Measurements from ENCODE around the gene NOTCH1. TPM values are rescaled to one million over a fixed set of nuclear protein-coding genes. Genes with fewer than 3 reads are reported as not detected.

Gene NOTCH1
- total RNA-seq, 1 experiment from 2014 or later = 17.7 TPM

DNA sequence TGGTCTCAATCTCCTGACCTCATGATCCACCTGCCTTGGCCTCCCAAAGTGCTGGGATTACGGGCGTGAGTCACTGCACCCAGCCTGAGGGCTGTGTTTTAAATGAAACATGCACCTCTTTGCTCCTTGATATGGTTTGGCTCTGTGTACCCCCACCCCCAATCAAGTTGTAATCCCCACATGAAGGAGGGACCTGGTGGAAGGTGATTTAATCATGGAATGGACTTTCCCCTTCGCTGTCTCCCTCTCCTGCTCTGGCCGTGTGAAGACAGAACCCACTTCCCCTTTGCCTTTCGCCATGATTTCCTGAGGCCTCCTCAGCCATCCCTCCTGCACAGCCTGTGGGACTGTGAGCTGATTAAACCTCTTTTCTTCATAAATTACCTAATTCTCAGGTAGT, 12.5 kb upstream of the NOTCH1 start:
- CTCF ChIA-PET = interaction anchor here (0.6 to 0.7 kb wide), 2 partner anchors 75 to 415 kb away, joined by 3 to 6 read pairs; partner anchors contain the start of gene SEC16A
- DNase-seq = no peak

GRCh38 chr9:136557036-136557435, 11.2 kb upstream of the NOTCH1 start:
- Mint-ChIP-seq H3K36me3 (ENCODE audit: insufficient read depth, unreplicated experiment) (no peaks in the 10 kb centered on the region), H3K27ac (ENCODE audit: unreplicated experiment) (no peak overlapping the region), H3K4me3 (ENCODE audit: low read depth, unreplicated experiment) (no peak overlapping the region), H3K9me3 (ENCODE audit: low read depth, unreplicated experiment) (peaks cover 4% of the 10 kb centered on the region), H3K4me1 (ENCODE audit: low read depth, unreplicated experiment) (peaks cover 10% of the 10 kb centered on the region), H3K27me3 (ENCODE audit: unreplicated experiment) (no peaks in the 10 kb centered on the region)
- TF ChIP-seq, protein P1, sequence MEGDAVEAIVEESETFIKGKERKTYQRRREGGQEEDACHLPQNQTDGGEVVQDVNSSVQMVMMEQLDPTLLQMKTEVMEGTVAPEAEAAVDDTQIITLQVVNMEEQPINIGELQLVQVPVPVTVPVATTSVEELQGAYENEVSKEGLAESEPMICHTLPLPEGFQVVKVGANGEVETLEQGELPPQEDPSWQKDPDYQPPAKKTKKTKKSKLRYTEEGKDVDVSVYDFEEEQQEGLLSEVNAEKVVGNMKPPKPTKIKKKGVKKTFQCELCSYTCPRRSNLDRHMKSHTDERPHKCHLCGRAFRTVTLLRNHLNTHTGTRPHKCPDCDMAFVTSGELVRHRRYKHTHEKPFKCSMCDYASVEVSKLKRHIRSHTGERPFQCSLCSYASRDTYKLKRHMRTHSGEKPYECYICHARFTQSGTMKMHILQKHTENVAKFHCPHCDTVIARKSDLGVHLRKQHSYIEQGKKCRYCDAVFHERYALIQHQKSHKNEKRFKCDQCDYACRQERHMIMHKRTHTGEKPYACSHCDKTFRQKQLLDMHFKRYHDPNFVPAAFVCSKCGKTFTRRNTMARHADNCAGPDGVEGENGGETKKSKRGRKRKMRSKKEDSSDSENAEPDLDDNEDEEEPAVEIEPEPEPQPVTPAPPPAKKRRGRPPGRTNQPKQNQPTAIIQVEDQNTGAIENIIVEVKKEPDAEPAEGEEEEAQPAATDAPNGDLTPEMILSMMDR (IDR thresholded peaks at IDR 0.05; ENCODE audit: unreplicated experiment) = no peak
- intact Hi-C loops (cut with micrococcal nuclease; ENCODE audit: unreplicated experiment) = no loop called here
- no peak for DNase-seq
- no TSS peak for BruUV-seq (replicated peaks)
- CTCF ChIA-PET = no interaction called here

More for the DNA sequence above, 12.5 kb upstream of the NOTCH1 start:
- peaks cover 10% of the 10 kb centered on the region for H3K4me1 Mint-ChIP-seq (ENCODE audit: low read depth, unreplicated experiment)
- peaks cover 4% of the 10 kb centered on the region for H3K9me3 Mint-ChIP-seq (ENCODE audit: low read depth, unreplicated experiment)
- TF ChIP-seq, protein P1 (IDR thresholded peaks at IDR 0.05; ENCODE audit: unreplicated experiment) = no peak
- H3K27me3 Mint-ChIP-seq (ENCODE audit: unreplicated experiment) = no peaks in the 10 kb centered on the region
- no peaks in the 10 kb centered on the region for H3K36me3 Mint-ChIP-seq (ENCODE audit: insufficient read depth, unreplicated experiment)
- no peak overlapping the region for H3K27ac Mint-ChIP-seq (ENCODE audit: unreplicated experiment)
- intact Hi-C loops (cut with micrococcal nuclease; ENCODE audit: unreplicated experiment) = no loop called here
- H3K4me3 Mint-ChIP-seq (ENCODE audit: low read depth, unreplicated experiment) = no peak overlapping the region
- no TSS peak for BruUV-seq (replicated peaks)

- Mint-ChIP-seq H3K9me3 (ENCODE audit: low read depth, unreplicated experiment) (peaks cover 4% of the 10 kb centered on the region), H3K27ac (ENCODE audit: unreplicated experiment) (no peak overlapping the region), H3K4me1 (ENCODE audit: low read depth, unreplicated experiment) (peaks cover 18% of the 10 kb centered on the region), H3K4me3 (ENCODE audit: low read depth, unreplicated experiment) (no peak overlapping the region), H3K27me3 (ENCODE audit: unreplicated experiment) (no peaks in the 10 kb centered on the region), H3K36me3 (ENCODE audit: insufficient read depth, unreplicated experiment) (no peaks in the 10 kb centered on the region)
- TF ChIP-seq, protein P1 (IDR thresholded peaks at IDR 0.05; ENCODE audit: unreplicated experiment) = no peak
- CTCF ChIA-PET = no interaction called here
- no peak for DNase-seq
- BruUV-seq (replicated peaks) = no TSS peak
- intact Hi-C loops (cut with micrococcal nuclease; ENCODE audit: unreplicated experiment) = no loop called here
Measured at GRCh38 chr9:136556166-136556565, 10.3 kb upstream of the NOTCH1 start.

GRCh38 chr9:136554870-136555269, 9.0 kb upstream of the NOTCH1 start:
- H3K27ac Mint-ChIP-seq (ENCODE audit: unreplicated experiment) = no peak overlapping the region

More at GRCh38 chr9:136554870-136555269, 9.0 kb upstream of the NOTCH1 start:
- no peak for DNase-seq
- BruUV-seq (replicated peaks) = no TSS peak
- intact Hi-C loops (cut with micrococcal nuclease; ENCODE audit: unreplicated experiment) = no loop called here
- peaks cover 4% of the 10 kb centered on the region for H3K9me3 Mint-ChIP-seq (ENCODE audit: low read depth, unreplicated experiment)
- H3K4me3 Mint-ChIP-seq (ENCODE audit: low read depth, unreplicated experiment) = no peak overlapping the region
- no peaks in the 10 kb centered on the region for H3K36me3 Mint-ChIP-seq (ENCODE audit: insufficient read depth, unreplicated experiment)
- TF ChIP-seq, protein P1 (IDR thresholded peaks at IDR 0.05; ENCODE audit: unreplicated experiment) = no peak
- peaks cover 19% of the 10 kb centered on the region for H3K4me1 Mint-ChIP-seq (ENCODE audit: low read depth, unreplicated experiment)
- no peaks in the 10 kb centered on the region for H3K27me3 Mint-ChIP-seq (ENCODE audit: unreplicated experiment)
- CTCF ChIA-PET = no interaction called here
